ENCODE results near the gene PTGES3L. TPM values are rescaled to one million over a fixed set of nuclear protein-coding genes. Genes with fewer than 3 reads are reported as not detected.
A peak's percentile ranks its signal among the peaks of the same experiment; 100 is the strongest.

The PTGES3L gene
- total and polyA plus RNA-seq, 2 of the 13 experiments (the other 11 are each of a cell fraction or from before 2014, with no cell fraction given) = 1.2 to 2.9 TPM

GRCh38 chr17:42920922-42921321, 59.0 kb downstream of the PTGES3L start (continued):
- no peak for TF ChIP-seq ZNF574 (CRISPR knock-in tag; IDR thresholded peaks at IDR 0.05)
- TF ChIP-seq ZNF468 (CRISPR knock-in tag; IDR thresholded peaks at IDR 0.05) = no peak
- TF ChIP-seq NFYC (CRISPR knock-in tag; IDR thresholded peaks at IDR 0.05) = no peak
- TF ChIP-seq TOPORS (CRISPR knock-in tag; IDR thresholded peaks at IDR 0.05) = no peak
- TF ChIP-seq SRY (CRISPR knock-in tag; IDR thresholded peaks at IDR 0.05) = no peak
- TF ChIP-seq ZNF709 (CRISPR knock-in tag; IDR thresholded peaks at IDR 0.05) = no peak
- TF ChIP-seq NFAT5 (CRISPR knock-in tag; IDR thresholded peaks at IDR 0.05) = no peak
- TF ChIP-seq ZNF713 (CRISPR knock-in tag; IDR thresholded peaks at IDR 0.05) = no peak
- TF ChIP-seq ZNF562 (CRISPR knock-in tag; IDR thresholded peaks at IDR 0.05; ENCODE audit: borderline replicate concordance) = no peak
- no peak for TF ChIP-seq MBNL3 (CRISPR knock-in tag; conservative IDR thresholded peaks at IDR 0.05)
- TF ChIP-seq JUND (CRISPR knock-in tag; IDR thresholded peaks at IDR 0.05) = no peak
- no peak for TF ChIP-seq SIN3A (IDR thresholded peaks at IDR 0.05; ENCODE audit: borderline replicate concordance, low read depth, low read length)
- TF ChIP-seq ZNF569 (CRISPR knock-in tag; IDR thresholded peaks at IDR 0.05; ENCODE audit: borderline replicate concordance) = no peak
- TF ChIP-seq ZBTB7A (CRISPR knock-in tag; IDR thresholded peaks at IDR 0.05) = no peak
- no peak for TF ChIP-seq STAG1 (CRISPR knock-in tag; IDR thresholded peaks at IDR 0.05)
- TF ChIP-seq, protein P1, sequence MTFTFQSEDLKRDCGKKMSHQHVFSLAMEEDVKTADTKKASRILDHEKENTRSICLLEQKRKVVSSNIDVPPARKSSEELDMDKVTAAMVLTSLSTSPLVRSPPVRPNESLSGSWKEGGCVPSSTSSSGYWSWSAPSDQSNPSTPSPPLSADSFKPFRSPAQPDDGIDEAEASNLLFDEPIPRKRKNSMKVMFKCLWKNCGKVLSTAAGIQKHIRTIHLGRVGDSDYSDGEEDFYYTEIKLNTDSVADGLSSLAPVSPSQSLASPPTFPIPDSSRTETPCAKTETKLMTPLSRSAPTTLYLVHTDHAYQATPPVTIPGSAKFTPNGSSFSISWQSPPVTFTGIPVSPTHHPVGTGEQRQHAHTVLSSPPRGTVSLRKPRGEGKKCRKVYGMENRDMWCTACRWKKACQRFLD (CRISPR knock-in tag; IDR thresholded peaks at IDR 0.05; ENCODE audit: borderline replicate concordance) = no peak
- TF ChIP-seq PHF21A (CRISPR knock-in tag; IDR thresholded peaks at IDR 0.05) = peak; percentile 22; the same call in 1 of the 2 replicates
- TF ChIP-seq ZNF367 (CRISPR knock-in tag; IDR thresholded peaks at IDR 0.05; ENCODE audit: borderline replicate concordance) = no peak
- TF ChIP-seq, protein P2, sequence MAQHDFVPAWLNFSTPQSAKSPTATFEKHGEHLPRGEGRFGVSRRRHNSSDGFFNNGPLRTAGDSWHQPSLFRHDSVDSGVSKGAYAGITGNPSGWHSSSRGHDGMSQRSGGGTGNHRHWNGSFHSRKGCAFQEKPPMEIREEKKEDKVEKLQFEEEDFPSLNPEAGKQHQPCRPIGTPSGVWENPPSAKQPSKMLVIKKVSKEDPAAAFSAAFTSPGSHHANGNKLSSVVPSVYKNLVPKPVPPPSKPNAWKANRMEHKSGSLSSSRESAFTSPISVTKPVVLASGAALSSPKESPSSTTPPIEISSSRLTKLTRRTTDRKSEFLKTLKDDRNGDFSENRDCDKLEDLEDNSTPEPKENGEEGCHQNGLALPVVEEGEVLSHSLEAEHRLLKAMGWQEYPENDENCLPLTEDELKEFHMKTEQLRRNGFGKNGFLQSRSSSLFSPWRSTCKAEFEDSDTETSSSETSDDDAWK (CRISPR knock-in tag; IDR thresholded peaks at IDR 0.05) = no peak
- no peak for TF ChIP-seq NKX3-1 (CRISPR knock-in tag; IDR thresholded peaks at IDR 0.05)
- TF ChIP-seq IKZF1 (IDR thresholded peaks at IDR 0.05) = no peak

Data from HepG2 (cell line).